Calu3 (cell line): Measurements from ENCODE around the gene GABRP. TPM values are rescaled to one million over a fixed set of nuclear protein-coding genes. Genes with fewer than 3 reads are reported as not detected.

Experiments
- Bru-seq: library from RNA; stranded (reverse); fragments of 400-500 nt; gene quantifications from one replicate; lab custom pipeline; 2021; lab: Mats Ljungman, UMichigan
- BruChase-seq, 2 experiments: library from RNA; stranded (reverse); fragments of 400-500 nt; gene quantifications; one replicate each; lab custom pipeline; 2021; lab: Mats Ljungman, UMichigan
- BruUV-seq: library from RNA; stranded (reverse); fragments of 400-500 nt; replicated peaks from 2 replicates; lab custom pipeline; 2021; lab: Mats Ljungman, UMichigan
- CTCF ChIA-PET: fragments of 300-600 bp; sonication (Branson Sonifier 250); formaldehyde crosslinking; loops from one replicate; lab custom pipeline; 2022; ENCODE audit warnings: antibody characterized with exemption; lab: Charles Lee
- DNase-seq: peaks from one replicate; pipeline ENCODE4 v3.0.0; 2022
- H3K27ac Mint-ChIP-seq: one replicate; pipeline ENCODE4 v1.8.0; 2022; ENCODE audit warnings: mixed read lengths; ENCODE audit not compliant: unreplicated experiment
- H3K27me3 Mint-ChIP-seq: one replicate; pipeline ENCODE4 v1.8.0; 2022; ENCODE audit warnings: mixed read lengths; ENCODE audit not compliant: unreplicated experiment
- H3K36me3 Mint-ChIP-seq: one replicate; pipeline ENCODE4 v1.8.0; 2022; ENCODE audit warnings: mild to moderate bottlenecking, moderate library complexity, mixed read lengths; ENCODE audit not compliant: insufficient read depth, unreplicated experiment
- H3K4me1 Mint-ChIP-seq: one replicate; pipeline ENCODE4 v1.8.0; 2022; ENCODE audit warnings: mild to moderate bottlenecking, low read depth, mixed read lengths; ENCODE audit not compliant: unreplicated experiment
- H3K4me3 Mint-ChIP-seq: one replicate; pipeline ENCODE4 v1.8.0; 2022; ENCODE audit warnings: mild to moderate bottlenecking, low read depth, moderate library complexity, mixed read lengths; ENCODE audit not compliant: unreplicated experiment
- H3K9me3 Mint-ChIP-seq: one replicate; pipeline ENCODE4 v1.8.0; 2022; ENCODE audit warnings: low read depth, mixed read lengths; ENCODE audit not compliant: unreplicated experiment
- intact Hi-C: fragments of 100-400 bp; cut with micrococcal nuclease; formaldehyde crosslinking; loops from one replicate; pipeline ENCODE4 v1.10.0; 2022; ENCODE audit not compliant: unreplicated experiment
- long read RNA-seq: library from polyadenylated mRNA; stranded (forward); transcript quantifications from one replicate; pipeline ENCODE4 v2.0.0, GENCODE V29; 2022
- total RNA-seq: library from RNA; stranded (reverse); gene quantifications from 2 replicates; pipeline ENCODE4 v1.2.3, GENCODE V29; 2022
- TF ChIP-seq, protein P1 (sequence below): fragments of 200-600 bp; IDR thresholded peaks from one replicate; pipeline ENCODE4 v1.8.0; 2022; ENCODE audit warnings: antibody characterized with exemption; ENCODE audit not compliant: unreplicated experiment

GABRP gene, protein sequence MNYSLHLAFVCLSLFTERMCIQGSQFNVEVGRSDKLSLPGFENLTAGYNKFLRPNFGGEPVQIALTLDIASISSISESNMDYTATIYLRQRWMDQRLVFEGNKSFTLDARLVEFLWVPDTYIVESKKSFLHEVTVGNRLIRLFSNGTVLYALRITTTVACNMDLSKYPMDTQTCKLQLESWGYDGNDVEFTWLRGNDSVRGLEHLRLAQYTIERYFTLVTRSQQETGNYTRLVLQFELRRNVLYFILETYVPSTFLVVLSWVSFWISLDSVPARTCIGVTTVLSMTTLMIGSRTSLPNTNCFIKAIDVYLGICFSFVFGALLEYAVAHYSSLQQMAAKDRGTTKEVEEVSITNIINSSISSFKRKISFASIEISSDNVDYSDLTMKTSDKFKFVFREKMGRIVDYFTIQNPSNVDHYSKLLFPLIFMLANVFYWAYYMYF
- 1,275 and 1,278 TPM in 2 replicates for total RNA-seq
- percentile 99 among the genes with signal in this experiment for Bru-seq, nascent RNA
- percentile 100 among the genes with signal in this experiment for BruChase-seq, experiment 1, labeled RNA remaining after a 6-hour chase
- percentile 100 among the genes with signal in this experiment for BruChase-seq, experiment 2, labeled RNA remaining after a 2-hour chase
- long read RNA-seq, transcript GABRP-206 (9 exons, 1,567 nt), result major isoform, 493 of 1,316 reads
- long read RNA-seq, transcript GABRP-201 (10 exons, 3,310 nt), result minor isoform, 426 of 1,316 reads
- long read RNA-seq, partial matches to known transcripts, result 231 of 1,316 reads
- long read RNA-seq, other reads (novel, unspliced or antisense), result 161 of 1,316 reads

DNA sequence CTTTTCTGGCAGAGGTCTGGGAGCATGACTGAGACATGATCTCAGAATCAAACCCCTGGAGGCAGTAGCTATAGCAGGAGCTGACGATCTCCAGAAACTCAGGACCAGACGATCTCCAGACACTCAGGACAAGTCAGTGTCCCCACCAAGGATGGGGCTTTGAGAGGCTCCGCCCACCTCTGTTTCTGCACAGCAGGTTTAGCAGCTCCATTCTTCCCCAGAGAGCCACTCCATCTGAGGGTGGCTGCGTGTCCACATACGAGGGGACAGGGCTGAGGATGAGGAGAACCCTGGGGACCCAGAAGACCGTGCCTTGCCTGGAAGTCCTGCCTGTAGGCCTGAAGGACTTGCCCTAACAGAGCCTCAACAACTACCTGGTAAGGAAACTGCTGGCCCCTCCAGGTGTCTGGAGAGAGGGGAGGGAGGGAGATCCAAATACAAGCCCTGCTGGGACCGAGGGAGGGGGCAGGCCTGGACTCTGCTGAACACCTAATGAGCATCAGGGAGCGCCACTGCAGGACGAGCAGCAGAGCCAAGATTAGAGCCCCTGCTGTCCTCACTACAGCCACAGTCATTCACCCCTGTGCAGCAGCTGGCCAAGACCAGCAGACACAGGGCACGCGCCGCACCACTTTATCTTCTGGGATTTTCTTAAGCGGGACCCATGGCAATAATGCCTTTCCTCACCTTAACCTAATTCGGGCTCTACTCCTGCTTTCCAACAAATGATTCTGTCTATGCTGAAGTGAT is at the start of gene GABRP:
Gene GABRP, plus strand, starts transcription at position 228 of the 750 bp plus-strand sequence. CDS start 4,891 bp downstream, outside the sequence.
- DNase-seq, result peak; percentile 80
- Mint-ChIP-seq H3K27me3 (no peaks in the 10 kb centered on the region), H3K4me1 (peaks cover 76% of the 10 kb centered on the region), H3K4me3 (peak within 1 kb of the TSS; percentile 99), H3K36me3 (peaks cover 66% of the 10 kb centered on the region), H3K27ac (peak within 1 kb of the TSS; percentile 81), H3K9me3 (no peaks in the 10 kb centered on the region)
- intact Hi-C loops, result loop anchor here (2.0 to 5.0 kb wide), 2 partner anchors 27 to 604 kb away; partner anchors contain the start of gene NPM1
- TSS peak; percentile 49 for BruUV-seq
- TF ChIP-seq, protein P1, sequence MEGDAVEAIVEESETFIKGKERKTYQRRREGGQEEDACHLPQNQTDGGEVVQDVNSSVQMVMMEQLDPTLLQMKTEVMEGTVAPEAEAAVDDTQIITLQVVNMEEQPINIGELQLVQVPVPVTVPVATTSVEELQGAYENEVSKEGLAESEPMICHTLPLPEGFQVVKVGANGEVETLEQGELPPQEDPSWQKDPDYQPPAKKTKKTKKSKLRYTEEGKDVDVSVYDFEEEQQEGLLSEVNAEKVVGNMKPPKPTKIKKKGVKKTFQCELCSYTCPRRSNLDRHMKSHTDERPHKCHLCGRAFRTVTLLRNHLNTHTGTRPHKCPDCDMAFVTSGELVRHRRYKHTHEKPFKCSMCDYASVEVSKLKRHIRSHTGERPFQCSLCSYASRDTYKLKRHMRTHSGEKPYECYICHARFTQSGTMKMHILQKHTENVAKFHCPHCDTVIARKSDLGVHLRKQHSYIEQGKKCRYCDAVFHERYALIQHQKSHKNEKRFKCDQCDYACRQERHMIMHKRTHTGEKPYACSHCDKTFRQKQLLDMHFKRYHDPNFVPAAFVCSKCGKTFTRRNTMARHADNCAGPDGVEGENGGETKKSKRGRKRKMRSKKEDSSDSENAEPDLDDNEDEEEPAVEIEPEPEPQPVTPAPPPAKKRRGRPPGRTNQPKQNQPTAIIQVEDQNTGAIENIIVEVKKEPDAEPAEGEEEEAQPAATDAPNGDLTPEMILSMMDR, result no peak
- CTCF ChIA-PET, result interaction anchor here (1.4 to 3.0 kb wide), 7 partner anchors 28 to 40 kb away, joined by 3 to 28 read pairs (median 8); no protein-coding TSS in a partner anchor

DNA sequence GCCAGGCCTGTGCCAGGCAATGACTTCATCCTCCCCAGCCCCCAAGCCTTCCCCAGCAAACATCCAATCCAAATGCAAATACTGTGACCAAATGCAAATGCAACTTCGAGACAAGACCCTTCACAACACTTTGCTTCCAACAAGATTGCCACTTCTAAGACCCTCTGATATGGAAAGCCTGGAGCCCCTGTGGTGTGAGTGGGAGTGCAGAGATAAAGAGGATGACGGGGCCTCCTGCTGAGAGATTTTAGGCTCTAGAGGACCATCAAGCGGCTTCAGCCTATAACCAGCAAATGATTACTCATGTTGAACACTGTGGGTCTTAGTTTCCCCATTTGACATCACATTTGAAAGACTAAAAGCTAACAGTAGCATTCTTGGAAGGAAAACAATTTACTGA is 46.6 kb upstream of the GABRP start:
- no peak for DNase-seq
- intact Hi-C loops, result no loop called here
- Mint-ChIP-seq H3K27ac (no peak overlapping the region), H3K4me1 (no peaks in the 10 kb centered on the region), H3K36me3 (no peaks in the 10 kb centered on the region), H3K4me3 (no peak overlapping the region), H3K9me3 (peaks cover 3% of the 10 kb centered on the region), H3K27me3 (peaks cover 49% of the 10 kb centered on the region)
- TF ChIP-seq, protein P1, result no peak
- CTCF ChIA-PET, result no interaction called here
- no TSS peak for BruUV-seq

DNA sequence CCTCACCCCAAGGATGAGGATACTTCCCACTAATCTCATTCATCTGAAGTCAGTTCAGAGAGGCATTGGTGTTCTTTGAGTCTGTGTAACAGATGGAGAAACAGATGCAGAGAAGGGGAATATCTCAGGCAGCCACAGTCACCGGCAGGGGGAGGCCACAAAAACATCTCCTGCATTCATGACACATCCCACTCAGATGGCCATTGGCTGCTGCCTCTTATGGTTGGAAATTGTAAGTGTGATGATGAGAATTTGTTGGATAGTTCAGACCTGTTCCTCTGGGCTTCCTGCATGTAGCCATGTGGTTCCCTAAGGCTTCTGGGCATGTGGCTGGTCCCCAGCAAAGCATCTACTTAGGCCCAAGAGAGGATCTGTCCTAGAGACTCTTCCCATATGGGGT is 45.9 kb upstream of the GABRP start:
- peaks cover 44% of the 10 kb centered on the region for H3K27me3 Mint-ChIP-seq
- BruUV-seq, result no TSS peak
- no peaks in the 10 kb centered on the region for H3K36me3 Mint-ChIP-seq
- TF ChIP-seq, protein P1, result no peak
- intact Hi-C loops, result no loop called here
- no peak for DNase-seq
- H3K27ac Mint-ChIP-seq, result no peak overlapping the region
- no peaks in the 10 kb centered on the region for H3K4me1 Mint-ChIP-seq
- no peak overlapping the region for H3K4me3 Mint-ChIP-seq
- CTCF ChIA-PET, result no interaction called here
- peaks cover 3% of the 10 kb centered on the region for H3K9me3 Mint-ChIP-seq

DNA sequence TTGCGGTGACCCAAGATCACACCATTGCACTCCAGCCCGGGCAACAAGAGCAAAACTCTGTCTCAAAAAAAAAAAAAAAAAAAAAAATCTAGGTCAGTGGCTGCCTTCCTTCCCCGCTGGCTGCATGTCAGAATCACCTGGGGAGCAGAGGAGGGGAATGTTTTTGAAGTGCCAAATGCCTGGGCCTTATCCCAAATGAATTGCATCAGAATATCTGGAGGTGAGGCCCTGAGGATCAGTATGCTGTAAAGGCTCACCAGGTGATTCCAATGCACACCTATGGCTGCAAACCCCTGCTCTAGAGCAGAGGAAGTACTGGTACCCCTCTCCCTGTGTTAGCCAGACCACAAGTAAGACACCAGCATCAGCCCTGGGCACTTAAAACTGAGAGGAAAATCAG is 44.7 kb upstream of the GABRP start:
- H3K9me3 Mint-ChIP-seq, result peaks cover 3% of the 10 kb centered on the region
- H3K27ac Mint-ChIP-seq, result no peak overlapping the region
- DNase-seq, result no peak
- TF ChIP-seq, protein P1, result no peak
- H3K36me3 Mint-ChIP-seq, result peaks cover 8% of the 10 kb centered on the region
- no peak overlapping the region for H3K4me3 Mint-ChIP-seq
- H3K27me3 Mint-ChIP-seq, result peaks cover 32% of the 10 kb centered on the region
- intact Hi-C loops, result no loop called here
- no TSS peak for BruUV-seq
- H3K4me1 Mint-ChIP-seq, result peaks cover under 1% of the 10 kb centered on the region
- CTCF ChIA-PET, result no interaction called here
